Activated naive CD4-positive, alpha-beta T cell treated with anti-CD3 and anti-CD28 coated beads, Interleukin-2, amount 50 U/mL, for 72 hours (primary cell): ENCODE results near the gene CACTIN. TPM values are rescaled to one million over a fixed set of nuclear protein-coding genes. Genes with fewer than 3 reads are reported as not detected.

Experiments
- ATAC-seq, 2 donors: fragments of 150-1000 bp; cut with Tn5 transposase; 2 replicates each; pipeline ENCODE4 v1.10.0; 2021; ENCODE audit warnings: mild to moderate bottlenecking in 2 of 2, moderate library complexity in 2 of 2
- DNase-seq, 2 donors: peaks; one replicate each; pipeline ENCODE4 v3.0.0; 2021 to 2022; ENCODE audit warnings: low spot score in 2 of 2
- H3K27ac Mint-ChIP-seq, 2 donors: one replicate each; pipeline ENCODE4 v1.8.0; 2022; ENCODE audit warnings: mild to moderate bottlenecking in 2 of 2, mixed read lengths in 2 of 2
- H3K36me3 Mint-ChIP-seq, 2 donors: one replicate each; pipeline ENCODE4 v1.8.0; 2022; ENCODE audit warnings: mixed read lengths in 2 of 2
- H3K9me3 Mint-ChIP-seq, 2 donors: one replicate each; pipeline ENCODE4 v1.8.0; 2022; ENCODE audit warnings: mixed read lengths in 2 of 2
- total RNA-seq, 2 donors: library from RNA; stranded (reverse); gene quantifications; one replicate each; pipeline ENCODE4 v1.2.3, GENCODE V29; 2022

Gene CACTIN
- total RNA-seq, 2 donors from 2014 or later: 26.0 to 34.2 TPM

GRCh38 chr19:3620817-3621547 lies 5.6 kb downstream of the CACTIN start:
- H3K9me3 Mint-ChIP-seq: no peaks in the 10 kb centered on the region
- ATAC-seq (no peak), DNase-seq (no peak)
- H3K36me3 Mint-ChIP-seq: peaks cover 2 to 3% of the 10 kb centered on the region in 2 donors
- no peak overlapping the region for H3K27ac Mint-ChIP-seq

- DNase-seq (no peak), ATAC-seq (no peak)
- no peak overlapping the region for H3K27ac Mint-ChIP-seq
- no peaks in the 10 kb centered on the region for H3K9me3 Mint-ChIP-seq
- no peaks in the 10 kb centered on the region for H3K36me3 Mint-ChIP-seq
Measured at GRCh38 chr19:3620145-3620816, 6.3 kb downstream of the CACTIN start.

DNA sequence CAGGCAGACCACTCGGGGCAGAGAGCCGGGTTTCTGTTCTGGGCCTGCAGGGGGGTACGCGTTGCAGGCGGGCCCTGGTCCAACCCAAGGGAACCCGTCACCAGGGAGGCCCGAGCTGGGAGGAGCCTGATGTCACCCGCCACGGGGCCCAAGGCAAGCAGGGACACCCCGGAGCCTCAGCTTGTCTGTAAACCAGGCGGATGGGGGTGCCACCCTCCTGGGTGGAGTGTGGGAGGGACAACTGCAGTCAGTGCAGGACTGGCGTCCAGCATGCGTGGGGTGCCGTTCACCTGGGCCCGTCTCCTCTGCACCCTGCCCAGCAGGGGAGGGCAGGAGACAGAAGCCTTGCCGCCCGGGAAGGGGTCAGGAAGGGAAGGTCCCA lies 7.0 kb downstream of the CACTIN start:
- no peak for ATAC-seq
- H3K27ac Mint-ChIP-seq: no peak overlapping the region
- H3K9me3 Mint-ChIP-seq: no peaks in the 10 kb centered on the region

DNA sequence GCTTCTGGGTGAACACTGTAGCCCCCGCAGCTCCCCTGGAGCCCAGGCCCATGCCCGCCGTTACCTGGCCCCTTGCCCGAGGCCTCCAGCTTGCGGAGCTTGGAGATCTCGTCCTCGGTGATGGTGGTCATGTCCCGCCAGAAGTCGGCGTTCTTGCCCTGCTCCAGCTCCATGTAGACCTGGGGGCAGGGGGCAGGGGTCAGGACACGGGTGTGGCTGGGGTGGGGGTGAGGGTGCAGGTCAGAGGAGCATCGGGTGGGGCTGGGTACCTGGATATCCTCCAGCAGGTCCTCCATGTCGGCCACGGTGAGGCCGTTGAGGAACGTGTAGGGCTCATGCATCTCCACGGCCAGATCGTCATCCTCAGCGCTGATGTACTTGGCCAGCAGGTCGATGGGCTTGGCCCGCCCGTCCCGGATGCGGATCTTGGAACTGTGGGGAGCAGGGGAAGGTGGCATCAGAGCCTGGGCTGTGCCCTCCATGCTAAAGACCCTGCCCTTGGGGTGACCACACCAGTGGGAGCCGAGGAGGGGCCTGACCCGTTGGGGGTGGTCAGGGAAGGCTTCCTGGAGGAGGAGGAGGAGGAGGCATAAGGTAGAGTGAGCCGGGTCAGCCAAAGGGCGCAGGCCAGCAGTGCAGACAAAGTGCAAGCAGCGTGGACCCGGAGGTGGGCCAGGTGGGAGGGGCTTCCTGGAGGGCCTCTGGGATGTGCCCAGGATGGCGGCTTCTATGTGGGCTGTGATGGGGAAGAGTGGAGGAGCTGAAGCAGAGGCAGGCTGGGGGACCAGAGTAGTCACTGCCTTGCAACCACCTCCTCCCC lies 7.6 kb downstream of the CACTIN start:
- ATAC-seq: peak in 1 of 2 donors; percentile 2
- DNase-seq: no peak
- H3K9me3 Mint-ChIP-seq: no peaks in the 10 kb centered on the region
- H3K36me3 Mint-ChIP-seq: no peaks in the 10 kb centered on the region
- H3K27ac Mint-ChIP-seq: no peak overlapping the region

More for the DNA sequence above, 7.0 kb downstream of the CACTIN start:
- no peaks in the 10 kb centered on the region for H3K36me3 Mint-ChIP-seq
- no peak for DNase-seq

- peak; percentile 70 to 76 for ATAC-seq
- Mint-ChIP-seq H3K27ac (no peak overlapping the region), H3K9me3 (no peaks in the 10 kb centered on the region), H3K36me3 (no peaks in the 10 kb centered on the region)
- DNase-seq: peak; percentile 68 to 83
Measured at GRCh38 chr19:3618144-3618810, 8.3 kb downstream of the CACTIN start.

DNA sequence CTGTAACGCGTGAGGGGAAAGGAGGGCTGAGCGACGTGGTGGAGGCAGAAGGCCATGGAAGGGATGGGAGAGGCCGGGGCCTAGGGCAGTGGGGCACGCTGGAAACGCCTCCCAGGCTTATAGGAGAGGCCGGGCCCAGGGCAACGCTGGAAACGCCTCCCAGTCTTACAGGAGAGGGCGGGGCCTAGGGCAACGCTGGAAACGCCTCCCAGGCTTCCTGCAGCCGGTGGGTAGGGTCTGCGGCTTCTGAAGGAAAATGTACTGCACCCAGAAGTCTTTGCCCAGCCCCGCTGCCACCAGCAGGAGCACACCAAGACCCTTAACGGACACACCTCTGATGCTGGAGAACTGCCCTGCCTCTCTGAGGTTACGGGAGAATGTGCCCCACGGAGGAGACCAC lies 9.1 kb downstream of the CACTIN start:
- ATAC-seq (peak in 1 of 2 donors; percentile 58), DNase-seq (peak in 1 of 2 donors; percentile 28)
- H3K36me3 Mint-ChIP-seq: no peaks in the 10 kb centered on the region
- no peaks in the 10 kb centered on the region for H3K9me3 Mint-ChIP-seq
- H3K27ac Mint-ChIP-seq: peak overlapping the region in 1 of 2 donors; percentile 55

GRCh38 chr19:3615524-3616135 lies 11.0 kb downstream of the CACTIN start:
- no peaks in the 10 kb centered on the region for H3K9me3 Mint-ChIP-seq
- no peak overlapping the region for H3K27ac Mint-ChIP-seq
- ATAC-seq (no peak), DNase-seq (no peak)
- no peaks in the 10 kb centered on the region for H3K36me3 Mint-ChIP-seq

GRCh38 chr19:3614858-3615505 lies 11.6 kb downstream of the CACTIN start:
- H3K27ac Mint-ChIP-seq: no peak overlapping the region
- no peaks in the 10 kb centered on the region for H3K36me3 Mint-ChIP-seq
- DNase-seq (no peak), ATAC-seq (no peak)
- H3K9me3 Mint-ChIP-seq: no peaks in the 10 kb centered on the region

- ATAC-seq (no peak), DNase-seq (no peak)
- H3K36me3 Mint-ChIP-seq: no peaks in the 10 kb centered on the region
- no peak overlapping the region for H3K27ac Mint-ChIP-seq
- no peaks in the 10 kb centered on the region for H3K9me3 Mint-ChIP-seq
Measured at GRCh38 chr19:3613818-3614661, 12.6 kb downstream of the CACTIN start.

GRCh38 chr19:3612901-3613741 lies 13.5 kb downstream of the CACTIN start:
- Mint-ChIP-seq H3K27ac (no peak overlapping the region), H3K36me3 (no peaks in the 10 kb centered on the region), H3K9me3 (no peaks in the 10 kb centered on the region)
- DNase-seq: no peak
- no peak for ATAC-seq

GRCh38 chr19:3612330-3612729 lies 14.3 kb downstream of the CACTIN start:
- Mint-ChIP-seq H3K9me3 (no peaks in the 10 kb centered on the region), H3K27ac (no peak overlapping the region), H3K36me3 (no peaks in the 10 kb centered on the region)
- ATAC-seq (no peak), DNase-seq (no peak)

GRCh38 chr19:3611841-3612240 lies 14.7 kb downstream of the CACTIN start:
- DNase-seq: no peak
- ATAC-seq: no peak

GRCh38 chr19:3610745-3611717 lies 15.6 kb downstream of the CACTIN start:
- no peak overlapping the region for H3K27ac Mint-ChIP-seq
- no peak for DNase-seq
- no peaks in the 10 kb centered on the region for H3K9me3 Mint-ChIP-seq
- no peaks in the 10 kb centered on the region for H3K36me3 Mint-ChIP-seq
- ATAC-seq: no peak

More at GRCh38 chr19:3611841-3612240, 14.7 kb downstream of the CACTIN start:
- no peaks in the 10 kb centered on the region for H3K36me3 Mint-ChIP-seq
- H3K9me3 Mint-ChIP-seq: no peaks in the 10 kb centered on the region
- no peak overlapping the region for H3K27ac Mint-ChIP-seq
